NT2/D1 (cell line): Measurements from ENCODE around the gene SYNC.
A peak's percentile ranks its signal among the peaks of the same experiment; 100 is the strongest.
"Not testable (repeated sequence)": the region's sequence is repeated elsewhere in the genome, so short reads cannot be mapped to it uniquely, and the experiment has no call there.

Experiments used
- DNase-seq: peaks from one replicate; pipeline ENCODE4 v3.0.0-alpha.2; 2011; ENCODE audit warnings: low read depth, low spot score
- H3K27me3 ChIP-seq: 2 replicates; pipeline ENCODE4 v1.6.0; 2011; ENCODE audit warnings: mild to moderate bottlenecking; ENCODE audit not compliant: insufficient read length, insufficient read depth
- H3K36me3 ChIP-seq: 2 replicates; pipeline ENCODE4 v1.6.1; 2011; ENCODE audit warnings: mild to moderate bottlenecking, low read length, mixed read lengths; ENCODE audit not compliant: insufficient read depth, insufficient read length
- H3K4me1 ChIP-seq: 2 replicates; pipeline ENCODE4 v1.5.1; 2011; ENCODE audit not compliant: insufficient read depth, insufficient read length
- H3K4me3 ChIP-seq: 2 replicates; pipeline ENCODE4 v1.5.1; 2011; ENCODE audit warnings: low read depth; ENCODE audit not compliant: insufficient read length
- H3K9ac ChIP-seq: 2 replicates; pipeline ENCODE4 v1.6.0; 2011; ENCODE audit warnings: low read depth; ENCODE audit not compliant: insufficient read length
- H3K9me3 ChIP-seq: 2 replicates; pipeline ENCODE4 v1.5.1; 2011; ENCODE audit warnings: mild to moderate bottlenecking, low read length; ENCODE audit not compliant: insufficient read depth
- SUZ12 ChIP-seq: IDR thresholded peaks from 2 replicates; pipeline ENCODE4 v1.6.1; 2011; ENCODE audit not compliant: insufficient read length, insufficient read depth; ENCODE audit errors: extremely low read depth
- YY1 ChIP-seq: IDR thresholded peaks from 2 replicates; pipeline ENCODE4 v1.6.1; 2011; ENCODE audit not compliant: insufficient read length, insufficient read depth
- ZNF274 ChIP-seq: IDR thresholded peaks from 2 replicates; pipeline ENCODE4 v1.6.1; 2011; ENCODE audit warnings: mild to moderate bottlenecking, low read depth, low read length

Gene SYNC

DNA sequence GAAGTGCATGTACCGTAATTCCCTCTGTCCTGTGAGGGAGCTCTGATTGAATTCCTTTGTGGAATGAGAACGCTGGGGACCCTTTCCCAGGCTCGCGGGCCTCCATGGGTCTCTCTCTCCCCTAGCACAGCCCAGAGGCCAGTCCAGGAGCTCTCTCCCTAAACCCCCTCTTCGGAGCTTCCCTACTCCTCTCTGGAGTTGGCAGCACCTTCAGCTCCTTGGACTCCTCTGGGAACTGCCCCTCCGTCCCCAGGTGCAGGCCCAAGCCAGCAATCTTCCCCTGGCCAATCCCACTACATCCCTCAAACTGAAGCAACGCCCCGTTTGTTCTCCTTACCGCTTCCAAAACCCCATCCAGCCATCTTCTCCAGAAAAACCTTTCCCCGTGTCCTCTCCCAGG, 10.5 kb upstream of the SYNC start:
- H3K27me3 ChIP-seq = no peaks in the 10 kb centered on the region
- no peaks in the 10 kb centered on the region for H3K9me3 ChIP-seq
- DNase-seq = no peak
- H3K4me1 ChIP-seq = peaks cover 25% of the 10 kb centered on the region
- H3K4me3 ChIP-seq = no peak overlapping the region
- H3K36me3 ChIP-seq = no peaks in the 10 kb centered on the region
- peak overlapping the region; percentile 58 for H3K9ac ChIP-seq
- TF ChIP-seq ZNF274 (no peak), SUZ12 (no peak), YY1 (no peak)

GRCh38 chr1:32711221-32711620, 8.7 kb upstream of the SYNC start:
- H3K9ac ChIP-seq, H3K36me3 ChIP-seq, DNase-seq: not testable (repeated sequence)

GRCh38 chr1:32709476-32709875, 6.9 kb upstream of the SYNC start:
- no peaks in the 10 kb centered on the region for H3K36me3 ChIP-seq
- H3K4me1 ChIP-seq = peaks cover 4% of the 10 kb centered on the region
- H3K9ac ChIP-seq = no peak overlapping the region
- no peak for DNase-seq
- no peak overlapping the region for H3K4me3 ChIP-seq
- H3K27me3 ChIP-seq = no peaks in the 10 kb centered on the region
- no peaks in the 10 kb centered on the region for H3K9me3 ChIP-seq
- no peak for TF ChIP-seq ZNF274
- TF ChIP-seq YY1 = no peak
- no peak for TF ChIP-seq SUZ12

More at GRCh38 chr1:32711221-32711620, 8.7 kb upstream of the SYNC start:
- not testable (repeated sequence) for H3K9me3 ChIP-seq, H3K4me3 ChIP-seq, H3K27me3 ChIP-seq
- peaks cover 11% of the 10 kb centered on the region for H3K4me1 ChIP-seq

DNA sequence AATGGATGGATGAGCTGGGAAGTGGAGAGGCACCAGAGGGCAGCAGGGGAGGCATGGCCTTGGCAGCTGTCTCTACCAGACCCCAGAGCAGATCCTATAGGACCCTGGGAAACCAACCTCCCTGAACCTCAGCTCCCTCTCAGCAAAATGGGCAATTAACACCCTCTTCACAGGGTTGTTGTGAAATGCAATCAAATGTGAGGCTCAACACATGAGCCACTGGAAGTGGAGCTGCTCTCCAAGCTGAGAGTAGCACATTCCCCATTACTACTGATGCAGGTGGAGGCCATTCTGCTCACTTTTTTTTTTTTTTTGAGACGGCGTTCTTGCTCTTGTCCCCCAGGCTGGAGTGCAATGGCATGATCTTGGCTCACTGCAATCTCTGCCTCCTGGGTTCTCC, 6.5 kb upstream of the SYNC start:
- peaks cover 7% of the 10 kb centered on the region for H3K4me1 ChIP-seq
- no peaks in the 10 kb centered on the region for H3K9me3 ChIP-seq
- no peaks in the 10 kb centered on the region for H3K27me3 ChIP-seq
- TF ChIP-seq YY1 (no peak), ZNF274 (no peak), SUZ12 (no peak)
- no peak overlapping the region for H3K9ac ChIP-seq
- H3K4me3 ChIP-seq = no peak overlapping the region
- H3K36me3 ChIP-seq = no peaks in the 10 kb centered on the region
- DNase-seq = no peak

GRCh38 chr1:32706491-32706890, 3.9 kb upstream of the SYNC start:
- no peak for DNase-seq
- no peak for TF ChIP-seq SUZ12
- TF ChIP-seq ZNF274 = no peak
- TF ChIP-seq YY1 = no peak
- H3K4me1 ChIP-seq = peaks cover 21% of the 10 kb centered on the region
- peak overlapping the region; percentile 23 for H3K9ac ChIP-seq
- no peaks in the 10 kb centered on the region for H3K36me3 ChIP-seq
- H3K27me3 ChIP-seq = peaks cover 16% of the 10 kb centered on the region
- no peaks in the 10 kb centered on the region for H3K9me3 ChIP-seq
- H3K4me3 ChIP-seq = no peak overlapping the region

DNA sequence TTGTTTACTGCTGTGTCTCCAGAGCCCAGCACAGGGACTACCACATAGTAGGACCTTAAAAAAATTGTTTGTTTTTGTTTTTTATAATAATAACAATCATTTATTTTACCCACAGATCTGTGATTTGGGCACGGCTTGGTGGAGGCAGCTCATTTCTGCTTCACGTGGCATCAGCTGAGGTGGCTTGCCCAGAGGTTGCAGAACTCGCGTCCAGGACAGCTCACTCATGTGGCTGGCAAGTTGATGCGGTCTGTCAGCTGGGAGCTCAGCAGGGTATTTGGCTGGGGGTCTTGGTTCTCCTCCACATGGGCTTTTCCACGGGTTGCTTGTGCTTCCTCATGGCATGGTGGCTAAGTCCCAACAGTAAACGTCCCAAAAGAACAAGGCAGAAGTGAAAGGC, 2.9 kb upstream of the SYNC start:
- H3K36me3 ChIP-seq = no peaks in the 10 kb centered on the region
- H3K9ac ChIP-seq = no peak overlapping the region
- no peak overlapping the region for H3K4me3 ChIP-seq
- TF ChIP-seq ZNF274 (no peak), YY1 (no peak), SUZ12 (no peak)
- H3K9me3 ChIP-seq = no peaks in the 10 kb centered on the region
- peaks cover 24% of the 10 kb centered on the region for H3K4me1 ChIP-seq
- DNase-seq = no peak
- peaks cover 19% of the 10 kb centered on the region for H3K27me3 ChIP-seq

DNA sequence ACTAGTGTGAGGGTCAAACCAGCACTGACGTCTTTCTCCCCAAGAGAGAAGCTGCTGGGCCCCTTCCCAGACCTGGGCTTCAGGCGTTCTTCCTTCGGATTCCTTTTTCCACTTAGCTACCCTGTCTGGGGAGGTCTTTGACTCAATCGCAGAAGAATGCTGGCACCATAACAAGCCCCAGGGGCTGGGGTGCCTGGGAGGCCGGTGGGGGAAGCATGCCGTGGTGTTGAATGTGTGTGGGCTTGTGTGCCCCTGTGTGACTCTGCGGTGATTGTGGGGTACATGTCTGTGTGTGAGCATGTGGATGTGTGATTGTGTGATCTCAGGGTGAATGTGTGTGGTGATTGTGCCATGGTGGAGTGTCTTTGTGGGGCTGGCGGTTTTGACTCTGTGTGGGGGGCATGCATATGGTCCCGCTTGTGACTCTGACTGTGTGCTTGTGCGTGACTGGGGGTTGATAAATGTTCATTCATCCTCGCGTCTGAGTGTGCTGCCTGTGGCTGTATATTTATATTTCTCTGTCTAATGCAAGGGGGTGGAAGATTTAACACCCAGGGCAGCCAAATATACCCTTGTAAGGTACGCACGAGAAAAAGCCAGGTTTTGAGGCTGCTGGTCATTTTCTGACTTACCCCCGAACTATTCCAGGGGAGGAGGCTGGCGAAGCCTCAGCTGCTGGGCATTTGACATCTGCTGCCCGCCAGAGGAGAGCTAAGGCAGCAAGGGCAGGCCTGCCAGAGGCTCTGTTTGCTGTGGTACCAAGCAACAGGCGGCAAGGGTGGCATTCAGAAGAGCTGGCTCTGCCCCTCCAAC, 1.1 kb upstream of the SYNC start:
- peak overlapping the region; percentile 81 for H3K9ac ChIP-seq
- no peak for TF ChIP-seq YY1
- no peak for TF ChIP-seq ZNF274
- TF ChIP-seq SUZ12 = no peak
- H3K36me3 ChIP-seq = no peaks in the 10 kb centered on the region
- H3K4me1 ChIP-seq = peaks cover 24% of the 10 kb centered on the region
- DNase-seq = peak; percentile 47
- H3K4me3 ChIP-seq = peak overlapping the region; percentile 63
- peaks cover 19% of the 10 kb centered on the region for H3K27me3 ChIP-seq
- H3K9me3 ChIP-seq = no peaks in the 10 kb centered on the region
